Tibial nerve (tissue), 4 donors: ENCODE measurements around the gene EML1. TPM values are rescaled to one million over a fixed set of nuclear protein-coding genes. Genes with fewer than 3 reads are reported as not detected.

Source experiments
- DNase-seq, 2 donors: peaks; one replicate each; pipeline ENCODE4 v3.0.0-alpha.2; 2019; ENCODE audit warnings: low spot score in 2 of 2
- H3K27ac ChIP-seq, 4 donors: fragments of 200-600 bp; sonication (generic) in 3 of 4; one replicate each; pipeline ENCODE4 v1.5.1; 2017 to 2019; ENCODE audit warnings: mild to moderate bottlenecking in 1 of 4
- H3K27me3 ChIP-seq, 2 donors: fragments of 200-600 bp; sonication (generic) in 1 of 2; one replicate each; pipeline versions ENCODE4 v1.5.1 to v1.6.0; 2017 to 2019
- H3K36me3 ChIP-seq, 3 donors: fragments of 200-600 bp; sonication (generic); one replicate each; pipeline ENCODE4 v1.5.1; 2018 to 2019
- H3K4me1 ChIP-seq, 4 donors: fragments of 200-600 bp; sonication (generic) in 3 of 4; one replicate each; pipeline ENCODE4 v1.5.1; 2017 to 2019
- H3K4me3 ChIP-seq, 4 donors: fragments of 200-600 bp; sonication (generic) in 3 of 4; one replicate each; pipeline ENCODE4 v1.5.1; 2017 to 2019; ENCODE audit warnings: mild to moderate bottlenecking in 1 of 4, moderate library complexity in 1 of 4
- H3K9me3 ChIP-seq, 4 donors: fragments of 200-600 bp; sonication (generic) in 3 of 4; one replicate each; pipeline ENCODE4 v1.5.1; 2017 to 2019
- CTCF ChIP-seq, 5 experiments: fragments of 200-600 bp in 3 of 5; fragments of 450-650 bp in 2 of 5; sonication (generic) in 3 of 5; IDR thresholded peaks; one replicate each; pipeline ENCODE4 v1.5.1; 2016 to 2019; ENCODE audit warnings: antibody characterized with exemption in 5 of 5, mild to moderate bottlenecking in 3 of 5, moderate library complexity in 2 of 5
- EP300 ChIP-seq, 2 donors: sonication (generic); formaldehyde crosslinking; IDR thresholded peaks; one replicate each; pipeline ENCODE4 v1.6.1; 2017; ENCODE audit warnings: antibody characterized with exemption in 2 of 2, mild to moderate bottlenecking in 1 of 2
- POLR2A ChIP-seq, 2 donors: fragments of 450-650 bp; IDR thresholded peaks; one replicate each; pipeline ENCODE4 v1.6.1; 2017; ENCODE audit warnings: antibody characterized with exemption in 2 of 2, mild to moderate bottlenecking in 2 of 2, moderate library complexity in 2 of 2
- WGBS, 2 donors: methylation state at CpG; one replicate each; pipeline ENCODE4 v1.1.5; 2018; 5-methylcytosine and 5-hydroxymethylcytosine counted together
- total RNA-seq, 4 donors: library from RNA; depleted of rRNA; stranded (reverse); fragments of >200 nt; gene quantifications; one replicate each; pipeline ENCODE4 v1.1.0, GENCODE V29; 2016

Gene EML1
- total RNA-seq, 4 donors from 2014 or later: 32.4 to 82.8 (median 55.2) TPM

DNA sequence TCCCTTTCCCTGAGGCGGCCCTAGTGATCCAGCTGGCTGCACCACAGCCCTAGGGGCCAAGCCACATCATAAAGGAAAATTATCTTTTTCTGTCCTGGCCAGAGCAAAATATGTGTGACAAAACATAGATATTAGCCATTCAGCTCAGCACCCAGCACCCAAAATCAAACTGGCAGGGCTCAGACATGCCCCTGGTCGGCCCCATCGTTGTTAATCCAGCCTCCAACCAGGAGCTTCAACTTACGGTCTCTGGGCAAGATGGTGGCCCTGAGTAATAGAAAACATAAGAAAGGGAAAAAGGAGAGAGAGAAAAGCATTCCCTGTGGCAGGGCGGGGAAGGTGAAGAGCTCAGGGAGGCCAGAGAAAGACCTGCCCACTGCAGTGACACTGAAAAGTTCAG lies 111.9 kb downstream of the EML1 start:
- Histone ChIP-seq H3K36me3 (peaks cover 0 to 94% (median 3%) of the 10 kb centered on the region in 3 donors), H3K4me1 (peaks cover 0 to 9% (median 0%) of the 10 kb centered on the region in 4 donors), H3K27ac (no peak overlapping the region), H3K9me3 (no peaks in the 10 kb centered on the region), H3K27me3 (no peaks in the 10 kb centered on the region), H3K4me3 (no peak overlapping the region)
- no peak for DNase-seq
- no peak for TF ChIP-seq EP300 (IDR thresholded peaks at IDR 0.05)
- no peak for TF ChIP-seq CTCF (IDR thresholded peaks at IDR 0.05)
- no peak for TF ChIP-seq POLR2A (IDR thresholded peaks at IDR 0.05)
- WGBS, 2 donors: 97 to 99% methylated on average over 5 of the region's 5 CpGs

- Histone ChIP-seq H3K4me1 (peaks cover 0 to 9% (median 0%) of the 10 kb centered on the region in 4 donors), H3K9me3 (no peaks in the 10 kb centered on the region), H3K36me3 (peaks cover 0 to 99% (median 0%) of the 10 kb centered on the region in 3 donors), H3K27me3 (no peaks in the 10 kb centered on the region), H3K4me3 (no peak overlapping the region), H3K27ac (no peak overlapping the region)
- DNase-seq: no peak
- WGBS, 2 donors: 89 to 90% methylated on average over 24 of the region's 24 CpGs
- TF ChIP-seq POLR2A (IDR thresholded peaks at IDR 0.05): no peak
- TF ChIP-seq CTCF (IDR thresholded peaks at IDR 0.05): no peak
- TF ChIP-seq EP300 (IDR thresholded peaks at IDR 0.05): no peak
Observed at GRCh38 chr14:99907761-99908652, 114.8 kb downstream of the EML1 start.

DNA sequence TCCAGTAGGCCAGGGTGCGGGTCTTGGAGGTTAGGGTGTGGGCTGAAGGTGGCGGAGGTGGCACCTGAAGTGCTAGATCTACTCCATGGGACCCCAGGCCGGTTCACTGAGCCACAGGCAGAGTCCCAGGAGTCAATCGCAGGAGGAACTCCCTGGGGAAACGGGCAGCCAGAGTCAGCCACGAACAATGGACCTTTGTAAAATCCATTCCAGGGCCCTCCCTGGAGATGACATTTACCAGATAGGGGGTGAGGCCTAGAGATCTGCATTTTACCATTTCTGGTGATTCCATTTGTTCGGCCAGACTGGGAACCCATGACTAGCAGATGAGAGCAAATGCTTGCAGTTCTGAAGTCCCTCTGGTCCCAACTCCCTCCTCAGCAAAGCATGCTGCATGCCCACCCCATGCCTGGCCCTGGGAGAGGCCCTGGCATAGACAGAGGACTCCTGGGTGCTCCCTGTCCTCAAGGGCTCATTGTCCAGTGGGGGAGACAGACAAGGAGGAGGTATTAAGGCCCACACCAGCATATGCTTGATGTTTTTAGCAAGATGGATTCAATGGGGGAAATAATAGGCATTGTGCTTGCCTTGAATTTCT lies 115.5 kb downstream of the EML1 start:
- Histone ChIP-seq H3K36me3 (peaks cover 0 to 99% (median 0%) of the 10 kb centered on the region in 3 donors), H3K4me3 (no peak overlapping the region), H3K4me1 (peaks cover 0 to 9% (median 0%) of the 10 kb centered on the region in 4 donors), H3K9me3 (no peaks in the 10 kb centered on the region), H3K27ac (no peak overlapping the region), H3K27me3 (no peaks in the 10 kb centered on the region)
- no peak for DNase-seq
- 56 to 76% methylated on average over 6 to 7 of the region's 7 CpGs for WGBS, 2 donors
- TF ChIP-seq EP300 (IDR thresholded peaks at IDR 0.05) (no peak), CTCF (IDR thresholded peaks at IDR 0.05) (no peak), POLR2A (IDR thresholded peaks at IDR 0.05) (no peak)

- 79 to 86% methylated on average over 12 of the region's 12 CpGs for WGBS, 2 donors
- DNase-seq: no peak
- no peak for TF ChIP-seq POLR2A (IDR thresholded peaks at IDR 0.05)
- TF ChIP-seq CTCF (IDR thresholded peaks at IDR 0.05): no peak
- no peak for TF ChIP-seq EP300 (IDR thresholded peaks at IDR 0.05)
- Histone ChIP-seq H3K27ac (no peak overlapping the region), H3K36me3 (peaks cover 0 to 100% (median 0%) of the 10 kb centered on the region in 3 donors), H3K4me3 (no peak overlapping the region), H3K4me1 (peaks cover 0 to 9% (median 0%) of the 10 kb centered on the region in 4 donors), H3K9me3 (no peaks in the 10 kb centered on the region), H3K27me3 (no peaks in the 10 kb centered on the region)
Observed at GRCh38 chr14:99909513-99910064, 116.4 kb downstream of the EML1 start.
